NCI-H146 (cell line): ENCODE measurements around the gene SLC35E2B.
"Not testable (repeated sequence)": the region's sequence is repeated elsewhere in the genome, so short reads cannot be mapped to it uniquely, and the experiment has no call there.

Experiments
- DNase-seq: peaks from one replicate; lab custom pipeline; 2025; lab: John Stamatoyannopoulos, UW

SLC35E2B gene

DNA sequence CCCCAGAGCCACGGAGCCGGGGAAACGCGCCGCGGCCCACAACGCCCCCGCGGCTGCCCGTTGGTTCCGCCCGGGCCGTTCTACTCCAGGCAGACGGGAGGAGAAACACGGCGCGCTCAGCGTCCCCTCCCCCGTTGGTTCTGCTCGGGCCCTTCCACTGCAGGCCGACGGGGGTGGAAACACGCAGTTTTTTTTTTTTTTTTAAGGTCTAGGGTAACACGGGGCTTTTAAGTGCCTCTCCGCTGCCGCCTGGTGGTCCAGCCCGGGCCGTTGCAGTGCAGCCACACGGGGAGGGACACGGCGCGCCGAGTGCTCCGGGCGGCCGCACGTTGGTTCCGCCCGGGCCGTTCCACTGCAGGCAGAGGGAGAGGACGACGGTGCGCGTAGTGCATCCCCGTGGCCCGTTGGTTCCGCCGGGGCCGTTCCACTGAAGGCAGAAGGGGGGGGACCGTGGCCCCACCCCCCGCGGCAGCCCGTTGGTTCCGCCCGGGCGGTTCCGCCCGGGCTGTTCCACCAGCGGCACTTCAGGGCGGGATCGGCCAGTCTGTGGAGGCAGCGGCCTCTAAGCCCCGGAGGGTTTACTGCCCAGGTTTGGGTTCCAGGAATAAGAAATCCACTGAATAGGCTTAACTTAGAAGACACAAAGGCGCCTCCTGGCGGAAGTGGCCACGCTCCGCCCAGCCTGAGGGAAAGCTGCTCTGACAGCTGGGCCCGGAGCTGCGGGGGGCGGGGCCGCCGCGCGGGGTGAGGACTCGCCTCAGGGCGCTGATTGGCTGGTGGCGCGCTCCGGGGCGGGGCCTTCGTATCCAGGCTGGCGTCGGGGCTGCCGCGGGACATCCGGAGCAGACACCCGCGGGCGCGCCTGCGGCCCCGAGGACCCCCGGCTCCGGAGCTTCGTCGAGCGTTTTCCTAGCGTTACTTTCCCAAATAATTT lies at the start of gene SLC35E2B:
SLC35E2B (minus strand) TSS at position 82 of the 934 bp plus-strand sequence. CDS start 16,096 bp downstream, outside the sequence.
- peak; percentile 81 for DNase-seq

DNA sequence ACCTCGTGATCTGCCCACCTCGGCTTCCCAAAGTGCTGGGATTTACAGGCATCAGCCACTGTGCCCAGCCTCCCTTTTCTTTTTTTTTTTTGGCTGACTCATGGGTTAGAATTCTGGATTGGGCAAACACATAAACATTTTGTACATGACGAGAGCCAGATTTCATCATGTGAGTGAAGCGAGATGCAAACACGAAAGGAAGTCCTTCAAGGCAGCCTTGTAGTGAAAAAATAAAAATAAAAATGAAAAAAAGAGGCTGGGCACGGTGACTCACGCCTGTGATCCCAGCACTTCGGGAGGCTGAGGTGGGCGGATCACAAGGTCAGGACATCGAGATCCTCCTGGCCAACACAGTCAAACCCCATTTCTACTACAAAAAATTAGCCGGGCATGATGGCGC lies 48.4 kb upstream of the SLC35E2B start:
- not testable (repeated sequence) for DNase-seq

DNA sequence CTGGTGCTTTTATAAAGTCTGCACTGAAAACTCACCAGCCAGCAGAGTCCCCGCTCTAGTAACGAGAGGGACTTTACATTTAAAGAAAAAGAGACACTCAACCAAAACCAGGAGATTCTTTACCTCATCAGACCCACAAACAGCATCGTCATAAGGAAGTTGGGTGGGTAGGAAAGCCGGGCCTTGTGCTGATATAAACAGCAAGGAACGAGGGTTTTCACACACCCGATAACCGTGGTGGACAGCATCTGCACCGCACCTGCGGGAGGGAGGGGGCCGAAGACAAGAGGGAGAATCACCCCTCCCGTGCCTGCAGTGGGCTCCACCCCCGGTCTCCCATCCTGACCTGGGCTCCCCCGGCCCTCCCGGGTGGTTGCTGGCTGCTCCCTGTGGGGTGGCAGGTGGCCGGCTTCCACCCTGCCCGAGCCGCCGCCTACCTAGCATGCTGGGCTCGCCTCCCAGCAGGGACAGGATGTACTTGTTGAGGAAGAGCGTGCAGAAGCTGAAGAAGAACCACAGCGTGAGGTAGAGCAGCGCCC lies 46.3 kb upstream of the SLC35E2B start:
- DNase-seq: not testable (repeated sequence)

DNA sequence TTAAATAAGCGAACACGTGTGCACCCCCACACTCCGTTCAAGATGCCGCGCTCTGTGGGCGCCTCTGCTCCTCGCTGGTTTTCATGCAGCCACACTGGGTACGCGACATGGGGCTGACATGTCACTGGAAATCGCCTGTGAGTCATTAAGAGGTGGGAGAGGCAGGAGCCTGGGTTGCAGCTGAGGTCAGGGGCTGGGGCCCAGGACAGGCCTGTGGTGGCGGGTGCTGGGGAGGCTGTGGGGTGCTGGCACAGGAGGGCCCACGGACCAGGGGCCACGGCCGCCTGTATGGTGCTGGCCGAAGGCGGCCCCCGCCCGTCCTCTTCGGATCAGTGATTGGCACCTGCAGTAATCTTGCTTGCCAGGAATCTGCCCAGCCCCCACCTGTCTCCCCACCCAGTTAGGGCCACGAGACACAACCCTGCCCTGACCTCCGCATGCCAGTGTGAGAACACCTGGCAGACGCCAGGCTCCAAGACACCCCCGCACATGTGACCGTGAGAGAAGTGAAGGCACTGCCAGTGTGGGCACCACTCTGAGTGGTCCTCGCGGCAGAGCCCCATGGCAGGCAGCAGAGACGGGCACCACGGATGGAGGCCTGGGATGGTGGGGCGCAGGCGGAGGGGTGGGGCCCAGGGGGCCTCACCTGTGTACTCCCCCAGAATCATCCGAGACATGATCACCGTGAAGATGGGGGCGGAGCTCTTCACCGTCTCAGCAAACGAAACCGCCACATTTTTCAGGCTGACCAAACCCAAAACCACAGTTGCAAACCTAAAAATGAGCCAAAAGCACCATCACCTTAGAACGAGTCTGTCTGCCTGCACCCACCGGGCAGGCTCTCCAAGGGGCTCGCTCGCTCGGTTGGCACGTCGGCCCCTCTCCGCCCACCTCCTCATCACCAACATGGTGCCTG lies 45.3 kb upstream of the SLC35E2B start:
- not testable (repeated sequence) for DNase-seq

DNA sequence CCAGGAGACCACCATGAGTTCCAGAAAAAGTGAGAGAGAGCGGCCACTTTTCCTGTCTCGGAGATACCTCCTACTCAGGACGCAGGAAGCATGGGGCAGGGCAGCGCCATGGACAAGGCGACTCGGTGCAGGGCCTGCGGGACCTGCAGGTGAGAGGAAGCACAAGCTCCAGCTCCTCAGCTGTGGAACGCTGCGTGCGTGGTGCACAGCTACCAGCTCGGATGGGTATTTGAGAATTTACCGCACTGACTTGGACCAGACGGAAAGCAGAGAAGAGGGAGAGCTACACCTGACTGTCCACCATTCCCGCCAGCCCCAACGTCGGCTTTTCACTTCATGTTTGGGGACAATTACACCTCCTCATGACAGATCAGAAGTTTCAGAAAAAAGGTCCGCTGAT lies 39.8 kb upstream of the SLC35E2B start:
- no peak for DNase-seq

DNA sequence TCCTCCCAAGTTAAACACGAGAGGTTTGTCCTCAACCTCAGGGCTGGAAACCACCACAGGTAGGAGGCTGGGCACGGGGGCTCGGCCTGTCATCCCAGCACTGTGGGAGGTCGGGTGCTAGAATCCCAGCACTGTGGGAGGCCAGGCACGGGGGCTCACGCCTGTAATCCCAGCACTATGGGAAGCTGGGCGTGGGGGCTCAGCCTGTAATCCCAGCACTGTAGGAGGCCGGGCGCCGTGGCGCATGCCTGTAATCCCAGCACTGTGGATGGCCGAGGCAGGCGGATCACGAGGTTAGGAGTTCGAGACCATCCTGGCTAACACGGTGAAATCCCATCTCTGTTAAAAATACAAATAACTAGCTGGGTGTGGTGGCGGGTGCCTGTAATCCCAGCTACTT lies 38.3 kb upstream of the SLC35E2B start:
- no peak for DNase-seq

DNA sequence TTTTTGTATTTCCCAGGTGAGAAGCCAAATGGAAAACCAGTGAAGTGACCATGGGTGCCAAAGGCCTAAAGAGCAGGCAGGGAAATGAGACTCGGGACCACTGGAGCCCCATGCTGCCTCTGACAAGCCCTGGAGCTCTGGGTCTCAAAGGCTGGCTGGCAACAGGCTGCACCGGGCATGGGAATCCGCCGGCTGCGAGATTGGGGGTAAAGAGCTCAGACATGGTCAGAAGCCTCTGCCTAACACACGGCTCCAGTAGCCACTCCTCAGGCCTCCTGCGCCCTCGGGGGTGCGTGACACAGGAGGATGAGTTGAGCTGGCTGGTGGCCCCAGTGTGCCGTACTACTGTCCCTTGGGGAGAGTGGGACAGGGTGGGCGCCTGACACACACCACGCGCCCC lies 37.6 kb upstream of the SLC35E2B start:
- not testable (repeated sequence) for DNase-seq

DNA sequence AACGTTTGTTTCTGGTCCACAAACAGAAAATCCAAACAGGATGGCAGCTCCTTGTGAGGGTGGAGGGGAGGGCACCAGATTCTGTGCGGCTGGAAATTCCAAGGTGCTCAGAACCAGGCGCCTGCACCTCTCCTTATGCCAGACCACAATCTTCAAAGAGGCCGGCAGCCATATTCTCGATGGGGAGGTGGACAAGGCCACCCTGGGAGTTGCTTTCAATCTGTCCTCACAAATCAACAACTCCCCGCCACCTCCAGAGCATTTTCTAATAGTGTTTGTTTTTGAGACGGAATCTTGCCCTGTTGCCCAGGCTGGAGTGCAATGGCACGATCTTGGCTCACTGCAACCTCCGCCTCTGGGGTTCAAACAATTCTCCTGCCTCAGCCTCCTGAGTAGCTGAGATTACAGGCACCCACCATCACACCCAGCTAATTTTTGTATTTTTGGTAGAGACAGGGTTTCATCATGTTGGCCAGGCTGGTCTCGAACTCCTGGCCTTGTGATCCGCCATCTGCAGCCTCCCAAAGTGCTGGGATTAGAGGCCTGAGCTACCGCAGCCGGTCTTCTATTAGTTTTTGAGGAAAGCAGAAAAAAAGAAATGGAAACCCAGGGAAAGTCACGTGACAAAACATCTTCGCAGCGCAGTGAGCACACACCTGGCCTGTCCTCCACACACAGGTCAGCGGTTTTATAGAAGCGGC lies 36.7 kb upstream of the SLC35E2B start:
- not testable (repeated sequence) for DNase-seq

DNA sequence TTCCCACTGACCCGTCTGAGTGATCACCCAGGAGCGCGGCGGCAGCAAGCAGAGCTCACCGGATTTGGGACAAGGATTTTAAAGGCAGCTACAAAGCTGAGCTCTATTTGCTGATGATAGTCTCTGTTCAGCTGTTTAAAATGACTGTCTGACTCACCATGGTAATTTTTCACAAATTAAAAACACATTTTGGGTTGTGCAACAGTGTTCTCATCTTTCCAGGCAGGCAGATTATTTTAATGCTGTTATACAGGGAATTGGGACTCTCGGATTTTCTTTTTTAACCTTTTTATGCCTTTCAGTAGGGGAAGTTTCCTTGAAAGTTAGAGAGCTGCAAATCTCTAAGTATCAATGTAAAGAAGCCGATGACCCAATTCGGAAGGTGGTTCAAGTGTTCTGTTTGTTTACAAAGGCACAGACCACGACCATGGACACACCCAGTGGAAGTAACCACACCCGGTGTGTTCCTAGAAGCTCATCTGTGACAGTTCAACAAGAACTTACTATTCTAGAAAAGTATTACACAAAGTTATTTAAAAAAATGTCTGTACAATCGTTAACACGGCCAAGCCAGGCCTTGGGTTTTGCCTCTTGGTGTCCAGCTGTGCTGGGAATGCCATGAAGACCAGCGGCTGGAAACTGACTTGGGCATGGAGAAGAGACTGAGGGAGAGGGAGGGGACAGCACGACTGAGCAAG lies 35.9 kb upstream of the SLC35E2B start:
- DNase-seq: not testable (repeated sequence)

DNA sequence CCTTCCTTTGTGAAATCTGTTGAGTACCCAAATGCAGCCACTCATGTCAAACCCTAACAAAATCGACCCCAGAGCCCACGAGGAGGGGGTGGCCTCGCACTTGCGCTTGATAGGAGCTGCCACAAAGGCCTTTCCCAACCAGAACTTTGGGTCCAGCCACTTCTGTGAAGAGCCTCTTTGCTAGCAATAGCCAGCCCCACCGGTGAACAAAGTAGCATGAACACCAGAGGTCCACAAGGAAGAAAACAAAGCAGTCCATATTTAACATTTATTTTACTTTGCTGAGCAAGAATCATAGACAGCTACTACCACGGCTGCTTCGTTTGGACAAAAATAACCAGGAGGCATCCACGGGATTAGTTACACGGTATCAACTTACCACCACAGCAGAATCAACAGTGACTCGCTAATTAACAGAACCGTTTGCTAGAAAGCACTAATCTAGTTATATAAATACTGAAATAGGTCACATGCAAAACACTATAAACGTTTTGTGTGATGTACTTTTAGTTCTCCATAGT lies 34.6 kb upstream of the SLC35E2B start:
- not testable (repeated sequence) for DNase-seq

DNA sequence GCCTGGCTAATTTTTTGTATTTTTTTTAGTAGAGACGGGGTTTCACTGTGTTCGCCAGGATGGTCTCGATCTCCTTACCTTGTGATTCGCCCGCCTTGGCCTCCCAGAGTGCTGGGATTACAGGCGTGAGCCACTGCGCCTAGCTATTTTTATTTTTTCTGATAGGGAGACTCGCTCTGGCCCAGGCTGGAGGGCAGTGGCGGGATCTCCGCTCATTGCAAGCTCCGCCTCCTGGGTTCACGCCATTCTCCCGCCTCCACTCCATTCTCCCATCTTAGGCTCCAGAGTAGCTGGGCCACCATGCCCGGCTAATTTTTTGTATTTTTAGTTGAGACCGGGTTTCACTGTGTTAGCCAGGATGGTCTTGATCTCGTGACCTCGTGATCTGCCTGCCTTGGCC lies 33.5 kb upstream of the SLC35E2B start:
- DNase-seq: not testable (repeated sequence)

DNA sequence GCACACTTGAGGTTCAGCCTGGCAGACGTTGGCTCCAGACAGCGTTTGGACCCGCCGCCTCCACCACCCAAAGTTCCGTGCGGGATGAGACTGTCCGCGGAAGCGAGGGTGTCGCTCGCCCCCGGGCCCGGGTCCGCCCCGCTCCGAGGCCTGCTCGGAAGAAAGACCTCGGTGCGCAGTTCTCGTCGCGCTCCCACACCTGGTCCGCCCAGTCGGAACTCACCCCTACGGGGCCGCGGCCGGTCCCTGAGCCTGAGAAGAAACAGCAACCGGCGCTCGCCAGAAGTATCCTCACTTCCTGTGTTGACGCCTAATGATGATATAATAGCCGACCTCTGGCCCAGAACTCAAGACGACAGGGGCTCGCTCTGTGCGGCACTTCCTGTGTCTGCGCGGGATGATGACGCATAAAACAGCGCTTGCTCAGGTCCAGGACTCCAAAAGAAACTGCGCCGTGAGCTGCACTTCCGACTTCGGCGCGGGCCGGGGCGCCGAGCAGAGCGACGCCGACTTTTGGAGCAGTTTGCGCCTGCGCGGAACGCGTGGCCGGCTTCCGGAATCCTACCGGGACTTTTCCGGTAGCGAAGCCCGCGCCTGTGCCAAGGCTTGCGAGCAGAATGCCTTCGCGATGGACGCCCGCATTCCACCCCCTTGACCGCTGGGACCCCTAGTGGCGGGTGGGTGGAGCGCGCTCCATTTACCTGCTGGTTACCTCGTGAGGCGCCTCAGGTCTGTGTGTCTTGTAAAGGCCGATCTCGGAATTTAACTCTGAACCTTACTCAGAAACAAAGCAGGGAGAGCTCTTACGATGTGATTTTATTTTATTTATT lies 31.7 kb upstream of the SLC35E2B start, which contains the start of gene CDK11A:
CDK11A (minus strand) TSS at position 323 of the 830 bp plus-strand sequence. CDS start 1,539 bp downstream, outside the sequence.
- peak; percentile 95 for DNase-seq

DNA sequence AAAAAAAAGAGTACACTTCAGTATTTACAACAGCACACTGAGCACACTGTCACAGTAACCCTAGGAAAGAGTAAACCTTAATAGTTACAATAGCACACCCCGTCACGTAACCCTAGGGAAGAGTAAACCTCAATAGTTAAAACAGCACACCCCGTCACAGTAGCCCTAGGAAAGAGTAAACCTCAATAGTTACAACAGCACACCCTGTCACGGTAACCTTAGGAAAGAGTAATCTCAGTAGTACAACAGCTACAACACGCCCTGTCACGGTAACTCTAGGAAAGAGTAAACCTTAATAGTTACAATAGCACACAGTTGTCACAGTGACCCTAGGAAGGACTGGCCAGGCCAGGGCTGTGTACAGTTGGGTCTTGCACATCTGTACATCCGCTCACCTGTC lies 28.6 kb upstream of the SLC35E2B start:
- no peak for DNase-seq

DNA sequence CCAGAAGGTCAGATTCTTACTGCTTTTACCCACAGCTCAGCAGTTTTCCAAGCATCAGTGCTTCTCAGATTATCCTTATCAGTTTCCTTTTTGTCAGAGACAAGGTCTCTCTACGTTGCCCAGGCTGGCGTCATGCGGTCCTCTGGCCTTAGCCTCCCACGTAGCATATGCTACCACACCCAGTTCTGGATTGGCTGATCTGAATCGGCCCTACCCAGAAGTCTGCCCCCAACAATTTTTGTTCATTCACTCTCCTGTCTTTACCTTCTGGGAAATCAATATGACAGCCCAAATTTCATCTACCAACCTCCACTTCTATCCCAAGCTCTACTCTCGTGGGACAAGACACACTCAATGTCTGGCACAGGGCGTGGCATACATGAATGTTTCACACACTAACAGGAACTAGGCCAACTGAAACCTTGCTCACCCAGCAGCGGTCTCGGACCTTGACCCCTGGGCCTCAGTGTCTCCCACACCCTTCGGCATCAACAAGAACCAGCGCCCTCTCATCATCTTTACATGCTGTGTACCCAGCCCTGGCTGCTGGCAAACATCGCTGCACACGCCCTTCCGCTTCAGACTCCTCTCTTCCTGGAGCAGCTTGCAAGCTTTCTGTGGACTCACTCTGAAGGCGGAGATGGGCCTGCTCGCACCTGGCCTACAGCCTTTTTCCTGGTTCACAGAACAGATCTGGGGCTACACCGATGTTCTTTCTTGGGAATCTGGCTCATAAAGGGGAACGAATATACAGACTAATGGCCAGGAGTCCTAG lies 22.7 kb upstream of the SLC35E2B start:
- not testable (repeated sequence) for DNase-seq

DNA sequence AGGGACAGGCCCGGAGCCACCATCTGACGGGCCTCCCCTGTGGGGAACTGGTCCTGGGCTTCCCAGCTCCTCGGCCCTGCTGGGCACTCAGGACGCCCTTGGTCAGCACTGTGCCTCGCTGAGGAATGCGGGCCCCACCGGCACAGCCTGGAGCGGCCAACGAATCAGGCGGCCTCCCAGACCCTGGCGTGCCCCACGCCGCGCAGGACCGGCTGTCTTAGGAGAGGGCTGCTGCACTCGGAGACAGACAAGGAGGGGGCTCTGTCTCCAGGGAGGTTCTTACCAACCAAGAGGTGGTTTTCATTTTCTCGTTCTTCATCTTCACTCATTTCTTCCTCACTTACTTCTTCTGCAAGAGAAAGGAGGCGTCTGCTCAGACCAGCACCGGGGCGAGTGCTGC lies 15.3 kb upstream of the SLC35E2B start:
- DNase-seq: not testable (repeated sequence)

DNA sequence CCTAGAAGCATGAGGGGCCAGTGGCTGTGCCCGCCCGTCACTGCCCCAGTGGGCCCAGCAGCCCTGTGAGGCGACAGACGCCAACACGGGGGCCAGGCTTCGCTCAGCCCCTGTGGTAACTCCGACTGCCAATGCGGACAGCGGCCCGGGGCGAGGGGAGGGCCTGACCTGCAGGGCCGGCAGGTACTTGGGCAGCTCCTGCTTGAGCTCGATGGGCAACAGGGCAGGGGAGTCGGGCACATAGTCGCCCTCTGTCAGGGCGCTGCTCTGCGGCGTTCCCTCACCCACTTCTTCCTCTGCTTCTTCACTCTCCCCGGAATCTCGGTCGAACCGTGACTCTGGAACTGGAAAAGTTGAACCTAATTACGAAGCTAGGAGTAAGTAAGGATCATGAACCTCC lies 14.6 kb upstream of the SLC35E2B start:
- not testable (repeated sequence) for DNase-seq

DNA sequence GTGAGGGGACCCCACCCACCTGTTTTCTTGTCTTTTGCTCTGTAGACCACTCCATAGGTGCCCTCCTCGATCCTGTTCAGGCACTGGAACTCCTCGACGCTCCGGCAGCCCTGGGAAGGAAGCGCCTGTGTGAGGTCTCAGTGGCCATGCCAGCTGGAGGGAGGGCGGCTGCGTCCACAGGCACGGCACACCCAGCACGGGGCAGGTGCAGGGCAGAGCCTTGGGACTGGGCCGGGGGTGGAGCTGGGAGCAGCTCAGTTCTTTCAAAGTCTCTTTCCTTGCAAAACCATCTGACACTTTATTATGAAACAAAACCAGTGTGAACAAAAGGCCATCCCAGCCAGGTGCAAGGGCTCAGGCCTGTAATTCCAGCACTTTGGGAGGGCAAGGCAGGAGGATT lies 13.0 kb upstream of the SLC35E2B start:
- not testable (repeated sequence) for DNase-seq

DNA sequence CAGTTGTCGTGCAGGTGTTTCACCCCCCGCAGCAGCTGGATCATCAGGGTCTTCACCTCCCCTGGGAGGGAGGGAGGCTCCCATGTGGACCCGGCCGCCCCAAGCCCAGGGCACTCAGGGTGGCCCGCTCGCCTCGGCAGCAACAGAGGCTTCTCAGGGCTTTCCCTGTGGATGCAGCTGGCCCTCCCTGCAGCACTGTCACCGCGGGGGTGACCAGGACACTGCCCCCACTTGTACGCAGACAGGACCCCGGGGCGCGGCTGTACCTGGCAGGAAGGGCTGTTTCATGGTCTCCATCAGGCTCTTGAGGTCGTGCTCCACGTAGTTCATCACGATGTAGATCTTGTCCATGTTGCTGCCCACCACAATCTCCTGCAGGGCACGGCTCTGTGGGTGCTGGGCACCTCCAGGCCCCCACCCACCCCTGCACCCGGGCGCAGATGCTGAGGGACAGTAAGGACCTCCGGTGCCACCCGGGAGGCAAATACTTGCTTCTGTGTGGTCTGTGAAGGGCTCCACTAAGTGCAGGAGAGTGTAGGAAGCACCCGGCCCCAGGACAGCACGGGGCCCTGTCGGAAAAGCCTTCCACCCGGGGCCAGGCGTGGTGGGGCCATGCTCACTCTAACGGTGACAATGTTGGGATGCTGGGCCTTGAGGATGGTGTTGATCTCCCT lies 11.8 kb upstream of the SLC35E2B start:
- not testable (repeated sequence) for DNase-seq
